Smooth muscle cell (in vitro differentiated cells): Measurements from ENCODE around the gene SH3TC1. TPM values are rescaled to one million over a fixed set of nuclear protein-coding genes. Genes with fewer than 3 reads are reported as not detected.

Source experiments
- DNase-seq: peaks from one replicate; lab custom pipeline; 2025; ENCODE audit not compliant: unreplicated experiment; lab: John Stamatoyannopoulos, UW
- H2AFZ ChIP-seq: fragments of 200-600 bp; sonication (generic); 2 replicates; pipeline ENCODE4 v1.6.0; 2016; ENCODE audit warnings: antibody characterized with exemption, low read depth, mild to moderate bottlenecking
- H3F3A ChIP-seq: fragments of 200-600 bp; sonication (generic); 2 replicates; pipeline ENCODE4 v1.6.0; 2017; ENCODE audit warnings: antibody characterized with exemption, low read depth
- H3K27ac ChIP-seq: fragments of 200-600 bp; sonication (generic); 2 replicates; pipeline ENCODE4 v1.5.1; 2016; ENCODE audit warnings: low read depth, mild to moderate bottlenecking
- H3K27me3 ChIP-seq: fragments of 200-600 bp; sonication (generic); 2 replicates; pipeline ENCODE4 v1.6.1; 2016; ENCODE audit warnings: low read depth, mild to moderate bottlenecking
- H3K36me3 ChIP-seq: fragments of 200-600 bp; sonication (generic); 2 replicates; pipeline ENCODE4 v1.5.1; 2016; ENCODE audit warnings: low read depth
- H3K4me1 ChIP-seq: fragments of 200-600 bp; sonication (generic); 2 replicates; pipeline ENCODE4 v1.5.1; 2016; ENCODE audit warnings: low read depth
- H3K4me2 ChIP-seq: fragments of 200-600 bp; sonication (generic); 2 replicates; pipeline ENCODE4 v1.6.0; 2016; ENCODE audit warnings: mild to moderate bottlenecking
- H3K4me3 ChIP-seq: fragments of 200-600 bp; sonication (generic); 2 replicates; pipeline ENCODE4 v1.5.1; 2016; ENCODE audit warnings: mild to moderate bottlenecking
- H3K79me2 ChIP-seq: fragments of 200-600 bp; sonication (generic); 2 replicates; pipeline ENCODE4 v1.6.0; 2016; ENCODE audit warnings: low read depth, mild to moderate bottlenecking
- H3K9ac ChIP-seq: fragments of 200-600 bp; sonication (generic); 2 replicates; pipeline ENCODE4 v1.6.0; 2016; ENCODE audit warnings: low read depth
- H3K9me3 ChIP-seq: fragments of 200-600 bp; sonication (generic); replicated peaks from 2 replicates; pipeline ENCODE4 v1.5.1; 2016; ENCODE audit warnings: low read depth
- H4K20me1 ChIP-seq: fragments of 200-600 bp; sonication (generic); 2 replicates; pipeline ENCODE4 v1.6.0; 2016; ENCODE audit warnings: low read depth
- WGBS: methylation state at CpG from one replicate; pipeline ENCODE4 v1.1.7; 2016; ENCODE audit warnings: low lambda C conversion rate; 5-methylcytosine and 5-hydroxymethylcytosine counted together
- polyA plus RNA-seq: library from polyadenylated mRNA; unstranded; fragments of >200 nt; fragmentation: Nextera tagmentation; extraction: Ambion mirVana; gene quantifications from 2 replicates; pipeline ENCODE4 v1.2.1, GENCODE V29; 2016
- total RNA-seq: library from RNA; depleted of rRNA; stranded (reverse); fragments of >200 nt; gene quantifications from 2 replicates; pipeline ENCODE4 v1.2.3, GENCODE V29; 2014
- TF ChIP-seq, protein P1 (sequence below): fragments of 200-600 bp; sonication (generic); IDR thresholded peaks from 2 replicates; pipeline ENCODE4 v1.5.1; 2017; ENCODE audit warnings: borderline replicate concordance, mild to moderate bottlenecking, antibody characterized with exemption; ENCODE audit not compliant: insufficient read depth, poor library complexity, severe bottlenecking

SH3TC1 gene
- total and polyA plus RNA-seq, 2 experiments from 2014 or later: 7.8 to 17.7 TPM

DNA sequence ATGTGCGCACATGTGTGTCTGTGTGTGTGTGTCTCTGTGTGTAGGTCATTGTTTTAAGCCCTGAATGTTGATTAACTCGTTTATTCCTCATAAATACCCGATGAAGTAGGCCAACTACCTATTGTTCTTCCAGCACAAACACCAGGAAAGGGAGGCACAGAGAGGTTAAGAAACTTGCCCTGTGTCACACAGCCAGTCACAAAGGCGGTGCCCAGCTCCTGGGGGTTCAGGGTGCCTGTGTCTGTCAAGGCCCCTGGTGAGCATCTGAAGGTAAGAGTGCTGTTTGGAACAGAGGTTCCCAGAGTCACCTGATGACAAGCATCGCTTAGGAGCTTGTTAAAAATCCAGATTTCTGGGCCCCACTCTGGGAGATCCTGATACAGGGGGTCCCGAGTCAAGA, 18.0 kb upstream of the SH3TC1 start:
- no peaks in the 10 kb centered on the region for H3F3A ChIP-seq
- H3K27ac ChIP-seq: no peak overlapping the region
- no peaks in the 10 kb centered on the region for H4K20me1 ChIP-seq
- H3K9ac ChIP-seq: no peak overlapping the region
- H3K4me3 ChIP-seq: no peak overlapping the region
- H3K79me2 ChIP-seq: no peaks in the 10 kb centered on the region
- no peak overlapping the region for H2AFZ ChIP-seq
- DNase-seq: no peak
- no peaks in the 10 kb centered on the region for H3K36me3 ChIP-seq
- no peaks in the 10 kb centered on the region for H3K27me3 ChIP-seq
- no peaks in the 10 kb centered on the region for H3K4me1 ChIP-seq
- 94% methylated on average over 6 of the region's 6 CpGs for WGBS
- no peaks in the 10 kb centered on the region for H3K9me3 ChIP-seq
- no peak overlapping the region for H3K4me2 ChIP-seq
- TF ChIP-seq, protein P1, sequence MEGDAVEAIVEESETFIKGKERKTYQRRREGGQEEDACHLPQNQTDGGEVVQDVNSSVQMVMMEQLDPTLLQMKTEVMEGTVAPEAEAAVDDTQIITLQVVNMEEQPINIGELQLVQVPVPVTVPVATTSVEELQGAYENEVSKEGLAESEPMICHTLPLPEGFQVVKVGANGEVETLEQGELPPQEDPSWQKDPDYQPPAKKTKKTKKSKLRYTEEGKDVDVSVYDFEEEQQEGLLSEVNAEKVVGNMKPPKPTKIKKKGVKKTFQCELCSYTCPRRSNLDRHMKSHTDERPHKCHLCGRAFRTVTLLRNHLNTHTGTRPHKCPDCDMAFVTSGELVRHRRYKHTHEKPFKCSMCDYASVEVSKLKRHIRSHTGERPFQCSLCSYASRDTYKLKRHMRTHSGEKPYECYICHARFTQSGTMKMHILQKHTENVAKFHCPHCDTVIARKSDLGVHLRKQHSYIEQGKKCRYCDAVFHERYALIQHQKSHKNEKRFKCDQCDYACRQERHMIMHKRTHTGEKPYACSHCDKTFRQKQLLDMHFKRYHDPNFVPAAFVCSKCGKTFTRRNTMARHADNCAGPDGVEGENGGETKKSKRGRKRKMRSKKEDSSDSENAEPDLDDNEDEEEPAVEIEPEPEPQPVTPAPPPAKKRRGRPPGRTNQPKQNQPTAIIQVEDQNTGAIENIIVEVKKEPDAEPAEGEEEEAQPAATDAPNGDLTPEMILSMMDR: no peak

DNA sequence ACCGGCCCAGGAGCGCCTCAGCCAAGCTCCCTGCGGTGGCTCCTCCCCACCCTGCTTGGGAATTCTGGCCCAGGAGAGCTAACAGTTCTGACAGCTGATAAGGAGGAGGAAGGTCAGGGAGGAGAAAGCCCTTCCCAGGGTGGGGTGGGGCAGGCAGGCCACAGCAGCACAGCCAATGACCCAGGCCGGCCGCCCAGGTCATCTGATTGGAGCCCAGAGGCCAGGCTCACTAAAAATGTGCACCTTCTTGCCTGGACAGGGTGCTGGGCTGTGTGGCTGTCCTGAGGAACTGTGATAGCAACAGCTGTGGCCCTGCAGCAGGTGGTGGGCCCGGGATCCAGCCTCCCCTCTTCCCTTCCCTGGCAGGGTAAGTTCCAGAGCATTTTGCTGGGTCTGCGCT, 17.2 kb upstream of the SH3TC1 start:
- Histone ChIP-seq H3K27me3 (no peaks in the 10 kb centered on the region), H3K79me2 (no peaks in the 10 kb centered on the region), H3K36me3 (no peaks in the 10 kb centered on the region), H3K4me2 (no peak overlapping the region), H3K9me3 (no peaks in the 10 kb centered on the region), H3K27ac (no peak overlapping the region), H2AFZ (no peak overlapping the region), H4K20me1 (no peaks in the 10 kb centered on the region), H3K4me1 (no peaks in the 10 kb centered on the region), H3K9ac (no peak overlapping the region), H3K4me3 (no peak overlapping the region), H3F3A (no peaks in the 10 kb centered on the region)
- DNase-seq: no peak
- WGBS: 87% methylated on average over 7 of the region's 7 CpGs
- TF ChIP-seq, protein P1: no peak

DNA sequence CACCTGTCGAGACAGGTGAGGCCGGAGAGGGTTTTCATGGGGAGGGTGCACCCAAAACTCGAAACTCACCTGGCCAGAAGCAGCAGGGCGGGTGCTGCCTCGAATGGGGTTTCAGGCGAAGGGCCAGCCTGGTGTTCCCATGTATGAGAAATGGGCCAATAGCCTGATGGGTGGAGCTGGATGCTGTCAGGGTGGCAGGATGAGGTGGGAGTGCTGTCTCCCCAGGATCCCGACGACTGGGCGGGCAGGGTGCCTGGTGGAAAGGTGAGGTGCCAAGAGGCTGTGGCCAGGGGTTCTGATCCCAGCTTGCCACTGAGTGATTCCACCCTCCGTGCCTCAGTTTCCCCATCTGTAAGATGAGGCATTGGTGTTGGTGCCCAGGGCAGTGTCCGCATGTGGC, 16.8 kb upstream of the SH3TC1 start:
- H4K20me1 ChIP-seq: no peaks in the 10 kb centered on the region
- 93% methylated on average over 10 of the region's 11 CpGs for WGBS
- TF ChIP-seq, protein P1: no peak

More for the DNA sequence above, 16.8 kb upstream of the SH3TC1 start:
- no peak overlapping the region for H3K9ac ChIP-seq
- H3F3A ChIP-seq: no peaks in the 10 kb centered on the region
- no peaks in the 10 kb centered on the region for H3K79me2 ChIP-seq
- H3K9me3 ChIP-seq: no peaks in the 10 kb centered on the region
- H3K4me3 ChIP-seq: no peak overlapping the region
- H3K4me2 ChIP-seq: no peak overlapping the region
- H3K4me1 ChIP-seq: no peaks in the 10 kb centered on the region
- no peak overlapping the region for H2AFZ ChIP-seq
- no peaks in the 10 kb centered on the region for H3K36me3 ChIP-seq
- H3K27ac ChIP-seq: no peak overlapping the region
- no peak for DNase-seq
- H3K27me3 ChIP-seq: no peaks in the 10 kb centered on the region
